Stimulated activated CD8-positive, alpha-beta memory T cell treated with anti-CD3 and anti-CD28 coated beads, Interleukin-7, amount 100 ng/mL, for 24 hours (primary cell): ENCODE measurements around the gene FAM81B.
"Not testable (repeated sequence)": the region's sequence is repeated elsewhere in the genome, so short reads cannot be mapped to it uniquely, and the experiment has no call there.

Experiments used
- DNase-seq: peaks from one replicate; pipeline ENCODE4 v3.0.0-alpha.2; 2020; ENCODE audit warnings: low read depth

The FAM81B gene, protein sequence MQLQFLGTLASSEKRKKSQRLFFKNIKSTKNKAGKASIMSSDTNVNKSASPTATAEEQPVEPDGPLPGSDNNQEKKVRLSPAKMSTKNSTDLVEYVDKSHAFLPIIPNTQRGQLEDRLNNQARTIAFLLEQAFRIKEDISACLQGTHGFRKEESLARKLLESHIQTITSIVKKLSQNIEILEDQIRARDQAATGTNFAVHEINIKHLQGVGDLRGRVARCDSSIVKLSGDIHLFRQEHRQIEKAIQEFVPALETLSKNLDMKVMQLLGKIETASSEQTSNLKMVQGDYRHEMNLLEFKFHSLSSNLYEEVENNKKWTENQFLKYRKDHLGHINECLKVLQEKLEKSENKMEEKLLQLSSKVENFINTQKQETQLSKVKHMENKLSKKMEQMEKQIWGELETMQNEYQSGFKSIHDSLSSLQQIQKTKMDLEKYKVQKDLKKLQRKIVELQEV

DNA sequence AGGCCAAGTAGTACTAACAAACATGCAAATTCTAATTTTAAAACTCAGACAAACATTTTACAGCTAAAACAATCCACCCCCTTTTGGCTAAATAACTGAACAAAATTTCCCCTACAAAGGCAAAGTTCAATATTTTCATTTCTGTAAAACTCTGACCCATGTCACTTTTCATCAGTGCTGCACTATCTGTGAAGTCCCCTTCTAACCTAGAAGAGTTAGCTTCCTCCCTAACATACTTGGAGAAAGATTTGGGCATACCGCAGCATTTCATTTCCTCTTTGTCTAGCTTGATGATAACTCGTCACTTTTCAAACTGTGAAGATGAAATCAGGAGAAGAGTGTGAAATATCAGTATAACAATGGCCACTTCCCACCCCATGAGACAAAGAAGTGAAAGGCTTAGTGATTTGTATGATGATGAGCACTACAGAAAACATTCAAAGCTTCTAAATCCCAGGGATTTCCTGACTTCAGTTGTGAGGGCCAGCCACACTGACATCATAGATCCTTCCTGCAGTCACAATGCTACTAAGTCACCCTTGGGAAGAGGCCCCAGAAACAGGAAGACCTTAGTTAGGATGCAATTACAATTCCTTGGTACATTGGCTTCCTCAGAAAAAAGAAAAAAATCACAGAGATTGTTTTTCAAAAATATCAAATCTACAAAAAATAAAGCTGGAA lies at the start of gene FAM81B:
Gene FAM81B (plus strand): TSS at position 555 of the 681 bp plus-strand sequence. CDS start 24 bp downstream, at position 579.
- no peak for DNase-seq

DNA sequence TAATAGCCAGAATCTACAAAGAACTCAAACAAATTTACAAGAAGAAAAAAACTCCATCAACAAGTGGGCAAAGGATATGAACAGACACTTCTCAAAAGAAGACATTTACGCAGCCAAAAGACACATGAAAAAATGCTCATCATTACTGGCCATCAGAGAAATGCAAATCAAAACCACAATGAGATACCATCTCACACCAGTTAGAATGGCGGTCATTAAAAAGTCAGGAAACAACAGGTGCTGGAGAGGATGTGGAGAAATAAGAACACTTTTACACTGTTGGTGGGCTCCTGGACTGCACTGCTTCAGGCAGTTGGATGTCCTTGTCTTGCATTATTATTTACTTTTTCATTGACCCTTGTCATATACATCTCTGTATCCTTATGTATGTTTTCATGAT lies 49.7 kb upstream of the FAM81B start:
- not testable (repeated sequence) for DNase-seq

DNA sequence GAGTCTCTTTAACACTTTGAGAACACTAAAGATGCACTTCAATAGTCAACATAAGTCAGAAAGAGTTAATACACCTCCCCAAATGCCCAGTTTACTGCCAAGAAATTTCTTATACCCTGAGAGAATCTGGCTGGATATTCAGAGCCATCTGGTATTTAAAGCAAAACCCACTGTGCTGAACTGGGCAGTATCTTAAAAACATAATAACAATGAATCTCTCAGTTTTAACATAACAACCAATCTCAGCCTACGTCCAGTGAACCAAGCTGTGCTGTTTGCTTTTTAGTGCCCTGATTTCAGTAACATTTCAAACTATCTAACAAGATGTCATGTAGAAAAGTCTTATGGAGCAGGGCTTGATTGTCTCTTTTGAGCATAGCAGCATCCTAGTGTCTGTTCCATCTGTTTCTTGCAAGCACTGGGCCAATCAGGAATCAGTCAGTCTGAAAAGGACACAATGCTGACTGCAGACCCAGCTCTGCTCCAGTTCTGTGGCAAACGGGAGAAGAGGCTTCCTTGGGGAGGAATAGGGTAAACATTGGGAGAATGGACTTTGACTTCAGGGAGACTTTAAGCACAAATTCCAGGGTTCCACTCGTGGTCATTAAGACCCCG lies 43.6 kb upstream of the FAM81B start:
- no peak for DNase-seq

DNA sequence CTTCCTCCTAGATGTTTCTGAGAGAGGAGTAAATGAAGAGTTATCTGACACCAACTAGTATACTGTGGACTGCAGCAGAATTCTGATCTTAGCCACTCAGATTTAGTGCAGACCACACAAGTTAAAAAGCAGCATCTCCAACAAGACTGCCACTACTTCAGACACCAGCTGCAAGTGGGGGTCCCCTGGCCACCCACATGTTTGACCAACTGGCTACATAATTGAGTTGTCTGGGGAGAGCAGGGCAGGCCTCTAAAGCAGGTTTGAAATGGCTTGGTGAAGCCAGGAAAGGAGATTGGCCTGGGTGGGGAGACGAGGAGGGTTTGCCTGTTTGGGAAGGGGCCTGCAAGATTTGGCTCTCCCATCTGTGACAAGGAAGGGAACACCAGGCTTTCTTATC lies 40.5 kb upstream of the FAM81B start:
- DNase-seq, result no peak

DNA sequence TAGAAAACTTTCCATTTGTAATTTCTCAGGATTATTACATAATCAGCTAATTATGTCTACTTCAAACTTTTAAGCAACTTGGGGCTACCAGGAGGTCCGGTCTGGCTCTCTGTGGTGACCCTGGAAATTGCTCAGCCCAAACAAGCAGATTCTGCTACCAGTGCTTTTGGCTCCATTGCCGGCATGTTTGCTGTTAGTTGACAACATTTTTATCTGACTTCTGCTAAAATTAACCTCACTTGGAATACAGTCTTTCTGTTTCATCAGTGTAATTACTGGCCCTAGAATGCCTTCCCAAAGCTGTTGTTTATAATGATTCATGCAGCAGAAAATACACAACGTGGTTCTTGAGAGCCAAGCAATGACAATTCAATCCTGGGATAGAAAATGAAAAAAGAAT lies 38.5 kb upstream of the FAM81B start:
- no peak for DNase-seq

DNA sequence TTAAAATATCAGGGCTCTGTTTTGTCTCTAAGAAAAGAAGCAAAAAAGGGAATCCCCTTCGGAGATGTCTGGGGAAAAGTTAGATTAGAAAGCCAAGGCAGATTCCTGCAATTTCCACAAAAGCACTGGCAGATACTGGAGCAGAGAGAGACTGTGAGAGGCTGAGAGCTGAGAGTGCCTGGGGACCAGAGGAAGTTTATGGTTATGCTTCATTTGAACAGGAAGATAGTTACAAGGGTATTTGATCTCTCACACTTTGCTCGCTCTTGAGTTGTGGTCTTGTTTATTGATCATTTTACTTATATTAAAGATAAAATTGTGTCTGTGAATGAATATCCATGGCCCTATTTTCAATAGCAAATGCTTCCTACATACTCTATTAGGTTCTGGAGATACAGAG lies 32.8 kb upstream of the FAM81B start:
- no peak for DNase-seq

DNA sequence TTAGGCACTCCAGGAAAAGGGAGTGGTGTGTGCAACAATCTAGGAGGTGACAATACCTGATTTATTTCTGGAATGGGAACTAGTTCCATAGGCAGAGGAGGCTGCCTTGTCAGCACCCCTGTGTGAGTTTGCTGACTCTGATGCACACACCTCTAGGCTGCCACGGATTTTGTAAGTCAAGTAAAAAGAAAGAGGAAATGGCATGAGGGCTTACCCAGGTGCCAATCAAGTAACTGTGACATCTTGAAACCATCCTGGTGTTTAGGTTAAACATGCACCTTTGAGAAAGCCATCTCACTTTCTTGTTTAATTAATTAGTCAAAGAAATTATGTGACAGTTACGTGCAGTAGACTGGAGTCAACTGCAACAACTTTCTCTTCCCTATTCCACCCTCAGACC lies 32.3 kb upstream of the FAM81B start:
- DNase-seq, result no peak

DNA sequence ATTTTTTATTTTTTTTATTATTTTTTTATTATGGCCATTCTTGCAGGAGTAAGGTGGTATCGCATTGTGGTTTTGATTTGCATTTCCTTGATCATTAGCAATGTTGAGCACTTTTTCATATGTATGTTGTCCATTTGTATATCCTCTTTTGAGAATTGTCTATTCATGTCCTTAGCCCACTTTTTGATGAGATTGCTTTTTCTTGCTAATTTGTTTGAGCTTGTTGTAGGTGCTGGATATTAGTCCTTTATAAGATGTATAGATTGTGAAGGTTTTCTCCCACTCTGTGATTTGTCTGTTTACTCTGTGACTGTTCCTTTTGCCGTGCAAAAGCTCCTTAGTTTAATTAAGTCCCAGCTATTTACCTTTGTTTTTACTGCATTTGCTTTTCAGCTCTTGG lies 30.5 kb upstream of the FAM81B start:
- not testable (repeated sequence) for DNase-seq

DNA sequence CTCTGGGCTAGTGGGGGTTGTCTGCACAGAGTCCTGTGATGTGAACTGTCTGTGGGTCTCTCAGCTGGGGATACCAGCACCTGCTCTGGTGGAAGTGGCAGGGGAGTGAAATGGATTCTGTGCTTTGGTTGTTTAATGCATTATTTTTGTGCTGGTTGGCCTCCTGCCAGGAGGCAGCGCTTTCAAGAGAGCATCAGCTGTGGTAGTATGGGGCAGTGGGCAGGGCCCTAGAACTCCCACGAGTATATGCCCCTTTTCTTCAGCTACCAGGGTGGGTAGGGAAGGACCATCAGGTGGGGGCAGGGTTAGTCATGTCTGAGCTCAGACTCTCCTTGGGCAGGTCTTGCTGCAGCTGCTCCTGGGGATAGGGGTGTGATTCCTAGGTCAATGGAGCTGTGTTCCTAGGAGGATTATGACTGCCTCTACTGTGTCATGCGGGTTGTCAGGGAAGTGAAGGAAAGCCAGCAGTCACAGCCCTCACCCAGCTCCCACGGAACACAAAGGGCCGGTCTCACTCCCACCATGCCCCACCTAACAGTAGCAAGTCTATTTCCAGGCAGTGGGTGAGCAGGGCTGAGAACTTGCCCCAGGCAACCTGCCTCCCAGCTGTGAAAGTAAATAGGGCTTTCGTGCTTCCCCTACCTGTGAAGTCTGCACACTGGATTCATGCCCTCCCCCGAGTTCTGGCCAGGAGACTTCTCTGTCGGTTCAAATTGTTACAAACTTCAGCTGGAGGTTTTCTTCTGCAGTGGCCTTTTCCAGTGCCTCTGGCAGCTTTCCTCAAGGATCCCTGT lies 25.7 kb upstream of the FAM81B start:
- DNase-seq, result no peak

DNA sequence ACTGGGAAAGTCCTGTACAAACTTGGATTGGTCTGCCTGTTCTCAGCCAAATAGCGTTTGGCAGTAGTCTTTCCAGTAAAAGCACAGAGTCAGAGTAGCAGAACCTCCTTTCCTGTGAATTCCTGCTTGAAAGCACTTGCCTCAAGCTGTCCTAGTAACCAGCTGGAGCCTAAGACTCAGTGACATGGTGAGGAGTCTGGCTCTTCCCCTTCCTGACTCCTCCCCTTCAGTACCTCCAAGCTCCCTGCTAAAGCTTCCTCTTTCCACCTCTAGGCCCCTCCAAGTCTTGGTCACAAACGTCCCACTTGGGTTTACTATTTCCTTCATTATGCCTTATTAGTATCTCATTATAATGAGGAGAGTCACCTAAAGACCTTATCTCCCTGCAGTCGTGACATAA lies 21.4 kb upstream of the FAM81B start:
- DNase-seq, result no peak

DNA sequence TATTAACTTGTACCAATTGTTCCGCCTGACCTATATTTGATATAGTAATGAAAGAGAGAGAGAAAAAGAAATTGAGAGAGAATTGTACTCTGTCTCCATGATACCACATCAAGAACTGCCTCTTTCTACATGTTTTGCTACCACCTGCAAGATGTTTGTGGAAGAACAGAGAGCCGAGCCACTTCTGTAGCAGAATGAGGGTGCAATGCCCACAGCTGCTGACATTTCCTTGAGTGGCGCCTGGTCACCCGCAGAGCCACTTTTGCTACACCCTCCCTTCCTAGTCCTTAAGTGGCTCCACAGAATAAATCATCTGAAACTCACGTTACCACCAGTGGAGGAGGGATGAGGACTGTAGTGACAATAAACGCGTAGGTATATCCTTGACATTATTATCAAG lies 17.1 kb upstream of the FAM81B start:
- no peak for DNase-seq

DNA sequence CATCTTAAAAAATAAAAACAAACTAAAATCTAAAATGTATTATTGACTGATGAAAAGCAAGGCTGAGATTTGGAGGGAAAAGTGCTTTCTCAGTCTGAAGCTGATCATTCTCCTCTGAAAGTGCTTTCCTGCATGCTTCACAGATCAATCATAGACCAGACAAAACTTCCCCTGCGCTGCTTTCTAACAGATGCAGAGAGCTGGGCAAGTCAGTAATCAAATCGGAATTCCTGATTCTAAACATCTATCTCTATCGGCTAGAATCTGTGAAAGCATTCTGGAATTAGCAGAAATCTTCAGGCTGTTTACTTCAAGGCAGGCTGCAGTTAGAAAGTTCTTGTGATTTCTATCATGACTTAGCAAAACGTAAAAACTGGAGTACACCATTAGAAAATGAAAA lies 15.6 kb upstream of the FAM81B start:
- no peak for DNase-seq

DNA sequence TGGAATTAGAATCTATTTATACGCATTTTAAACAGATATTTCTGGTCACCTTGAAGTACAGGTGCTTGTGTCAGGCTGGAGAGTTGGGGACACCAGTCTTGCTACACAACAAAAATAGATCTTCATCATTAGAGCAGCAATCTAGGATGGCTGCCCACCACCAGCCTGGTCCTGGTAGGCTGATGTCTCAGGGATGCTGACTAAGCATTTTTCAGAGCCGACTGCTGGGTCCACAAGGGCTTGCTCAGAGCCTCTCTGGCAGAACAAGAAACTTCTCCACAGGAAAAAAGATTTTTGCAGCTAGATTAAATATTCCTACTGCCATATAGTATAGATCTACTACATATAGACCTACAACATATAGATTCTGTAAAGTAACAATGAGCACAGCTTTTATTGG lies 12.0 kb upstream of the FAM81B start:
- DNase-seq, result no peak

DNA sequence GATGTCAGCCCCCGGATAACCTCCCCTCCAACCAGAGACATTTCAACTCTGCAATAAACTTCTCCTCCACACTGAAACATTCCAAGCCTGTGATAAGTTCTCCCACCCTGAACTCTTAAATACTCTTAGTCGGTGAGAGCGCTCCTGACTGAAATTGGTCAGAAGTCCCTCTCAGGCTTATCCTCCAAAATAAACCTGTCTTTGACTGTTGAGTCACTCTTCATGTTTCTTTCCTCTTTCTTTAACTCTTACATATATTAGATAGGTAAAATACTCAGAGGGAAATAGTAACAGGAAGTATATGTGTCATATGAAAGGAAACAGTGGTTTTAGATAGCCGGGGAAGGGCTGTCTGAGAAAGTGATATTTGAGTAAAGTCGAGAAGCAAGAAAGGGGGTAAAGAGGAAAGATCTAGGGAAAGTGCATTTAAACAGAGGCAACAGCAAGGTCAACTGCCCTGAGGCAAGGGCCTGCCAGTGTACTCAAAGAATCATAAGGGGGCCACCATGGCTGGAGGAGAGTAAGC lies 11.0 kb upstream of the FAM81B start:
- DNase-seq, result no peak

DNA sequence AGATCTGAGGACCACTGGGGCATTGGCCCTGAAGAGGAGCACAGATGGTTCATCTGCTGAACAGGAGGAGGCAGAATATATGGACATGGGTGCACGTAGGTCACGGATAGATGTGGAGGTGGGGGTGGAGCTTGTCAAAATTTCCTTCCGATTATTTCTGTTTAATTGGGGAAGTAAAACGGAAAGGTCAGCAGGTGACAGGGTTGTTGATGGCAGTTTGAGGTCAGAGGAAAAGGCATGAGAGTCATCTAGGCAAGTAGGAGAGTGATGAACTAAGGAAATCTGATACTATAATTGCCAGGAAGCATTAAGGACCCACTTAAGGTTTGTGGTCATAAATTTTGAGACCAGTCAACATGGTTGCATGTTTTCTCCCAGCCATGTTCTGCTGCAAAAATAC lies 8.4 kb upstream of the FAM81B start:
- no peak for DNase-seq

DNA sequence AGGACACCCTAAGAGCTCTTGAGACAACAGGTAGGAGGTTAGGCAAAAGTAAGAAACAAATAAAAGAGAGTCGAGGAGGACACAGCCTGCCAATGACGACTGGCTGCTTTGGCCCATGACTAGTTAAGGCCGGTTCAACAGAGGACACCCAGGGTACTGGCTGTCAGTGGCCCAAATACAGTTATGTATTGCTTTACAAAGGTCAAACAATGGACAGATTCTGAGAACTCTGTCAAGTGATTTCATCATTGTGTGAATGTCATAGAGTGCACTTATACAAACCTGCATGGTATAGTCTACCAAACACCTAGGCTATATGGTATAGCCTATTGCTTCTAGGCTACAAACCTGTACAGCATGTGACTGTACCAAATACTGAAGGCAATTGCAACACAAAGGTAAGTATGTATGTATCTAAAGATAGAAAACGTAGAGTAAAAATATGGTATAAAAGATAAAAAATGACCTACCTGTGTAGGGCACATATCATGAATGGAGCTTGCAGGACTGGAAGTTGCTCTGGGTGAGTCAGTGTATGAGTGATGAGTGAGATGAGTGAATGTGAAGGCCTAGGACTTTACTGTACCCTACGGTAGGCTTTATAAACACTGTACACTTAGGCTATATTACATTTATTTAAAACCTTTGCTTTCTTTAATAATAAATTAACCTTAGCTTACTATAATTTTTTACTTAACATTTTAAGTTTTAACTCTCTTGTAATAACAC lies 6.5 kb upstream of the FAM81B start:
- no peak for DNase-seq

DNA sequence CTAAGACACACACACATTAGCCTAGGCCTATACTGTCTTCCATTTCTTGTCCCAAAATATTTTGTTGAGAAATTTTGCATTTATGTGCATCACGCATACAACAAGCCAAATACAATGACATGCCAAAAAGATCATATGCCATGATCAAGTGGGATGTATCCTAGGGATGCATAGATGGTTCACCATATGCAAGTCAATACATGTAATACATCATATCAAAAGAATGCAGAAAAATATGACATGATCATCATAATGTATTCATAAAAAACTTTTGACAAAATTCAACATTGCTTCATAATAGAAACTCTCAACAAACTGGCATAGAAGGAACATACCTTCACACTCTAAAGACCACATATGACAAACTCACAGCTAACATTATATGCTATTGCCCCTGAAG lies 5.8 kb upstream of the FAM81B start:
- no peak for DNase-seq

DNA sequence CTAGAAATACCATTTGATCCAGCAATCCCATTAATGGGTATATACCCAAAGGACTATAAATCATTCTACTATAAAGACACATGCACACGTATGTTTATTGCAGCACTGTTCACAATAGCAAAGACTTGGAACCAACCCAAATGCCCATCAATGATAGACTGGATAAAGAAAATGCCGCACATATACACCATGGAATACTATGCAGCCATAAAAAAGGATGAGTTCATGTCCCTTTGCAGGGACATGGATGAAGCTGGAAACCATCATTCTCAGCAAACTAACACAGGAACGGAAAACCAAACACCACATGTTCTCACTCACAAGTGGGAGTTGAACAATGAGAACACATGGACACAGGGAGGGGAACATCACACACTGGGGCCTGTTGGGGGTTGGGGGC lies 799 bp downstream of the FAM81B start:
- not testable (repeated sequence) for DNase-seq

DNA sequence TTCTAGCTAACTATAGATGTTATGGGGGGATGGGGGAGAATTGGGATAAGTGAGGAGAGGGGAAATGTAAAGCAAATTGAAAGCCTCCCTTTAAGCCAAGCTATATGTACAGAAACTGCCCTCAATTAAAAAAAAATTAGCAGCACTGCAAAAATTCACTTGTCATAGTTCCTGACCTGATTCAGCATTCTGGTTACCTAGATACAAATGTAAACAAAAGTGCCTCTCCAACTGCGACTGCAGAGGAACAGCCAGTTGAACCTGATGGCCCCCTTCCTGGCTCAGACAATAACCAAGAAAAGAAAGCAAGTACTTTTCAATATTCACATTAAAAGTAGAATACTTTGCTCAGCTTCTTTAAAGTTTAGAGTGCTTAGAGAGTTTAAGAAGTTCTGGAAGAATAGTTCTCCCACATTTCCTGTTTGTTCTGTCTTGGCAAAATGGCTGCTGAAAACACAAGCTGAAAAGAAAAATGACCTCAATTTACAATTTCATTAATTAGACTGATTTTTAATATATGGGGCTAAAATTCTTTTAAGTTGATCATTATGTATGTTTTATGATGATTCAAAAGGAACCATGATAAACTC lies 1.5 kb downstream of the FAM81B start:
- no peak for DNase-seq

DNA sequence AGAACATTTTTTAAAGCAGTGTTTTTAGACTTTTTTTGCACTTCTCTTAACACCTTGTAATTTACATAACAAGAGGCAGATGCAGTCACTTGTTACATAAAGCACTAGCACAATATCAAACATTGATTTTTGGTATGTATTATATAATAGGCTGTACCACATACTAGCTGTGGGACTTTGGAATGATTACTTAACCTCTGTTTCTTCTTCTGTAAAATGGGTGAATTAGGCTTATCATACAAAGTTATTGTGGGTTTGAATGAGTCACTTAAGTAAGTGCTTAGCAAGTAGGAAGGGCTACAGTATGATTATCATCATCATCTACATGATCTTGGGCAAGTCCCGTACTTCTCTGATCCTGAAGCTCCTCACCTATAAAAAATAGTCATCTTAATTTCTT lies 2.1 kb downstream of the FAM81B start:
- DNase-seq, result no peak

DNA sequence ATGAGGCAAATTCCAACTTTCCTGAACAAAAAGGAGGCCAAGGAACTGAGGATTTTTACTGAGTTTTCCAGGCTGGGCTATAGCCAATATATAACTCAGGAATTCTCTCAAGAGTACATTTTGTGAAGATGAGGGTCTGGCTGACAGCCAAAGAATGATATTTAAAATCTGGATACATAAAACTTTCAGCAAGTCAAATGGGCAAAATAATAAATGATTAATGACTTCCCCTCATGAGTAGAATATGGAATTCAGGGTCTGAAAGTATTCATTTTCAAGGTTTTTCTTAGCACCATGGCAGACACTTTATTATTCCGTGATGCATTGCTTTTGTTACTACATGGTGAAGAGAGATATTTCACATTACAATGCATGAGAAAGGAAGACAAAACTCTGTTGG lies 7.8 kb downstream of the FAM81B start:
- no peak for DNase-seq
